ENCODE results near the gene LAPTM5. TPM values are rescaled to one million over a fixed set of nuclear protein-coding genes. Genes with fewer than 3 reads are reported as not detected.

LAPTM5 gene
- total and polyA plus RNA-seq, 2 of the 8 experiments (the other 6 are each of a cell fraction or from before 2014, with no cell fraction given), result 0.37 to 1.4 TPM

DNA sequence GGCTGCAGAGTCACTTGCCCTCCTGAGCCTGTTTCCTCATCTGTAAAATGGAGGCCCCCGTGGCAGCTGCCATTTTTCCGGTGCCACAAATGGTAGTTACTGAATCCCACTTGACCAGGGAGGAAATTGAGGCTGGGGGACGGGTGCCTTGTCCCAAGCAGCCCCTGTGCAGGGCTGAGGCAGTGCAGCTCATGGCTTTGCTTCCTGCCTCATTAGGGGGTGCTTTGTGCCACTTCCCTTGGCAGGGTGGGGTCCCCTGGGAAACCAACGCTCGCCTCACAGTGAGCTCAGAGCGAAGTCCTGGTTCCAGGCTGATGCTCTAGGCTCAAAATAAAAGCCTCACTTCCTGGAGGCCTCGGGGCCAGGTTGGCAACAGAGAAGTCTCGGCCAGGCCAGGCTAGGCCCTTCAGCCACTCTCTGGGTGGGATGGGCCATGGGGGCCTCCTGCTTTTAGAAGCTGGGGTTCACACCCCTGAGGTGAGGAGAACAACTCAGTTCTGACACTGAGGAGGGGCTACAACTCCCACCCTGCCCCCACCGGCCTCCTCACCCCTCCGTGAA is 6.8 kb downstream of the LAPTM5 start:
- ChIA-PET POLR2A (ENCODE audit: partially characterized antibody) (interaction anchor here (2.2 kb wide), 1 partner anchor 23 kb away, joined by 5 read pairs; no protein-coding TSS in a partner anchor), CTCF (ENCODE audit: partially characterized antibody) (interaction anchor here (0.6 to 55.1 kb wide), 4 partner anchors 11 to 179 kb away, joined by 3 to 1640 read pairs (median 822); partner anchors contain the start of genes LAPTM5 and MATN1)
- Histone ChIP-seq H2BK5ac (ENCODE audit: low read depth, low read length) (no peak overlapping the region), H3K23ac (ENCODE audit: insufficient read length) (no peak overlapping the region), H2BK20ac (ENCODE audit: low read length) (peak overlapping the region; percentile 32; the same call in 1 of the 2 replicates), H3K18ac (ENCODE audit: extremely low read depth, low read length) (no peak overlapping the region; the same call in 1 of the 2 replicates), H3K56ac (replicated peaks; ENCODE audit: insufficient read length, low read depth, low read length) (no peak overlapping the region), H3K14ac (ENCODE audit: insufficient read length) (no peak overlapping the region), H3K79me2 (ENCODE audit: control insufficient read depth in 1 of 2, insufficient read depth in 2 of 2, low read length in 2 of 2) (no peaks in the 10 kb centered on the region), H3K9me3 (ENCODE audit: insufficient read depth in 2 of 2, low read depth in 1 of 2, low read length in 1 of 2) (no peaks in the 10 kb centered on the region), H3K4me3 (ENCODE audit: extremely low read depth in 1 of 4, insufficient read depth in 2 of 4, low read depth in 3 of 4, low read length in 4 of 4) (no peak overlapping the region), H3K79me1 (ENCODE audit: low read depth, low read length) (no peaks in the 10 kb centered on the region), H2BK12ac (ENCODE audit: low read depth, low read length) (peak overlapping the region; percentile 9; the same call in 1 of the 2 replicates), H2AFZ (ENCODE audit: low read length) (no peak overlapping the region), H2AK5ac (ENCODE audit: low read depth, low read length) (no peak overlapping the region), H3K4me2 (ENCODE audit: insufficient read depth in 1 of 2, low read depth in 2 of 2, low read length in 2 of 2) (no peak overlapping the region), H4K20me1 (replicated peaks in 1 of 2; ENCODE audit: control insufficient read depth in 1 of 2, insufficient read depth in 2 of 2, low read length in 2 of 2) (no peaks in the 10 kb centered on the region), H4K91ac (replicated peaks; ENCODE audit: insufficient read length, low read length) (peak overlapping the region; percentile 66), H2BK120ac (replicated peaks; ENCODE audit: low read depth, low read length) (no peak overlapping the region), H4K8ac (ENCODE audit: extremely low read depth, insufficient read depth, low read length) (no peak overlapping the region), H3K27ac (ENCODE audit: low read depth, low read length) (no peak overlapping the region), H2BK15ac (ENCODE audit: low read length) (peak overlapping the region; percentile 81; the same call in 1 of the 2 replicates), H3K23me2 (ENCODE audit: low read depth, low read length) (no peaks in the 10 kb centered on the region; the same call in 1 of the 2 replicates), H3K4ac (replicated peaks; ENCODE audit: insufficient read length, low read depth, low read length) (no peak overlapping the region), H4K5ac (ENCODE audit: insufficient read length, low read depth, low read length) (no peak overlapping the region), H3K36me3 (ENCODE audit: control insufficient read depth in 2 of 4, insufficient read depth in 4 of 4, low read length in 3 of 4) (no peaks in the 10 kb centered on the region), H3K4me1 (replicated peaks in 1 of 4; ENCODE audit: control insufficient read depth in 3 of 4, insufficient read depth in 4 of 4, low read length in 3 of 4) (peaks cover 0 to 16% (median 3%) of the 10 kb centered on the region in 4 experiments; a peak in 6 of 7 replicates), H3K9ac (replicated peaks in 1 of 4; ENCODE audit: extremely low read depth in 1 of 4, low read depth in 3 of 4, low read length in 3 of 4) (no peak overlapping the region), H3K27me3 (replicated peaks in 1 of 4; ENCODE audit: control insufficient read depth in 3 of 4, extremely low read depth in 1 of 4, insufficient read depth in 3 of 4, low read length in 3 of 4) (no peaks in the 10 kb centered on the region; a peak in 1 of 7 replicates)
- DNase-seq (ENCODE audit: low read depth in 1 of 2, low spot score in 2 of 2) (no peak), FAIRE-seq (no peak)
- WGBS, 2 experiments (ENCODE audit: extremely low coverage in 1 of 2, insufficient coverage in 1 of 2, insufficient read length in 1 of 2, insufficient replicate concordance in 2 of 2, low coverage in 1 of 2, low lambda C conversion rate in 2 of 2, missing lambda C conversion rate in 1 of 2), result 82% methylated on average over 9 of the region's 10 CpGs; no CpG with 5 or more reads in 1 of the 2 experiments
- TF ChIP-seq RFX5 (IDR thresholded peaks at IDR 0.05; ENCODE audit: borderline replicate concordance, low read depth, low read length) (no peak), TCF12 (IDR thresholded peaks at IDR 0.05; ENCODE audit: low read depth, low read length) (no peak), KDM1A (IDR thresholded peaks at IDR 0.05; ENCODE audit: borderline replicate concordance, low read length) (no peak), JUND (IDR thresholded peaks at IDR 0.05; ENCODE audit: low read length) (no peak), SRF (IDR thresholded peaks at IDR 0.05; ENCODE audit: low read depth, low read length) (no peak), JUN (IDR thresholded peaks at IDR 0.05; ENCODE audit: low read depth, low read length) (no peak), EGR1 (IDR thresholded peaks at IDR 0.05; ENCODE audit: borderline replicate concordance, low read depth, low read length) (no peak), BACH1 (IDR thresholded peaks at IDR 0.05; ENCODE audit: low read length) (no peak), GABPA (IDR thresholded peaks at IDR 0.05; ENCODE audit: borderline replicate concordance, insufficient read depth, low read length) (no peak), TAF1 (IDR thresholded peaks at IDR 0.05; ENCODE audit: low read depth, low read length) (no peak), GTF2F1 (IDR thresholded peaks at IDR 0.05; ENCODE audit: borderline replicate concordance, low read depth, low read length) (no peak), MAFK (IDR thresholded peaks at IDR 0.05; ENCODE audit: low read depth, low read length) (no peak), CBX8 (IDR thresholded peaks at IDR 0.05; ENCODE audit: borderline replicate concordance, low read depth, low read length) (no peak), BRCA1 (IDR thresholded peaks at IDR 0.05; ENCODE audit: low read depth, low read length) (no peak), HDAC6 (IDR thresholded peaks at IDR 0.05; ENCODE audit: low read depth, low read length) (no peak)
